ENCODE data around the gene GLDC.

DNA sequence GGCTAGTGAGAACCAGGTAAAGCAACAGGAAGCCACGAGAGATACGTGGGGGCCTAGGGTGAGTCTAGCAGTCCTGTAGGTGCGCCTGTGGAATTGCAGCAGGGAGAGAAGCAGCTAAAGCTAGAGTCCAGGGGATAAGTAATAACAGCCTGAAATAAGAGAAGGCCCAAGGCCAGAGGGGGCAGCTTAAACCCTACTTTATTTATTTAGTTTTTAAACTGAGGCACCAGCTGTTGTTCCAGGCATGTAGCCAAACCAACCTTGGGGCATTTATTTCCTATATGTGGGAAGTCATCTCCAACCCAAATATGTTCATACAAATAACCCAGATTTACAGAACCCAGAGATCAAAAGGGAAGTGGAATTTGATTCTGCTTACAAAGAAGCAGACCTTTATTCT is 93.5 kb downstream of the GLDC start:
- TF ChIP-seq, protein P1, sequence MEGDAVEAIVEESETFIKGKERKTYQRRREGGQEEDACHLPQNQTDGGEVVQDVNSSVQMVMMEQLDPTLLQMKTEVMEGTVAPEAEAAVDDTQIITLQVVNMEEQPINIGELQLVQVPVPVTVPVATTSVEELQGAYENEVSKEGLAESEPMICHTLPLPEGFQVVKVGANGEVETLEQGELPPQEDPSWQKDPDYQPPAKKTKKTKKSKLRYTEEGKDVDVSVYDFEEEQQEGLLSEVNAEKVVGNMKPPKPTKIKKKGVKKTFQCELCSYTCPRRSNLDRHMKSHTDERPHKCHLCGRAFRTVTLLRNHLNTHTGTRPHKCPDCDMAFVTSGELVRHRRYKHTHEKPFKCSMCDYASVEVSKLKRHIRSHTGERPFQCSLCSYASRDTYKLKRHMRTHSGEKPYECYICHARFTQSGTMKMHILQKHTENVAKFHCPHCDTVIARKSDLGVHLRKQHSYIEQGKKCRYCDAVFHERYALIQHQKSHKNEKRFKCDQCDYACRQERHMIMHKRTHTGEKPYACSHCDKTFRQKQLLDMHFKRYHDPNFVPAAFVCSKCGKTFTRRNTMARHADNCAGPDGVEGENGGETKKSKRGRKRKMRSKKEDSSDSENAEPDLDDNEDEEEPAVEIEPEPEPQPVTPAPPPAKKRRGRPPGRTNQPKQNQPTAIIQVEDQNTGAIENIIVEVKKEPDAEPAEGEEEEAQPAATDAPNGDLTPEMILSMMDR (IDR thresholded peaks at IDR 0.05; ENCODE audit: insufficient read depth, low read length): no peak
- TF ChIP-seq SPI1 (IDR thresholded peaks at IDR 0.05; ENCODE audit: borderline replicate concordance, low read depth): no peak
- TF ChIP-seq GABPA (IDR thresholded peaks at IDR 0.05; ENCODE audit: low read depth): no peak
